Activated T-helper 1 cell treated with anti-CD3 and anti-CD28 coated beads, Interleukin-12 subunit alpha, Interleukin-12 subunit beta, Interleukin-2, Interleukin-4 antibody, amounts not matched to agents 30 ng/mL and 10 ng/mL and 1 ng/mL, durations not matched to agents 14 hours and 24 hours and 36 hours (primary cell): ENCODE data around the gene PPEF1. TPM values are rescaled to one million over a fixed set of nuclear protein-coding genes. Genes with fewer than 3 reads are reported as not detected.
"Not testable (repeated sequence)": the region's sequence is repeated elsewhere in the genome, so short reads cannot be mapped to it uniquely, and the experiment has no call there.

Experiments used
- DNase-seq: peaks from one replicate; pipeline ENCODE4 v3.0.0; 2021; ENCODE audit warnings: low spot score
- H3K27ac Mint-ChIP-seq: one replicate; pipeline ENCODE4 v1.8.0; 2021; ENCODE audit warnings: mild to moderate bottlenecking, mixed read lengths
- H3K27me3 Mint-ChIP-seq: one replicate; pipeline ENCODE4 v1.8.0; 2022; ENCODE audit warnings: mild to moderate bottlenecking, moderate library complexity, mixed read lengths; ENCODE audit not compliant: insufficient read depth
- H3K36me3 Mint-ChIP-seq: one replicate; pipeline ENCODE4 v1.8.0; 2021; ENCODE audit warnings: low read depth, mixed read lengths
- H3K4me1 Mint-ChIP-seq: one replicate; pipeline ENCODE4 v1.8.0; 2021; ENCODE audit warnings: low read depth, mixed read lengths
- H3K4me3 Mint-ChIP-seq: one replicate; pipeline ENCODE4 v1.8.0; 2021; ENCODE audit warnings: mild to moderate bottlenecking, moderate library complexity, mixed read lengths
- H3K9me3 Mint-ChIP-seq: one replicate; pipeline ENCODE4 v1.8.0; 2021; ENCODE audit warnings: mixed read lengths
- intact Hi-C: fragments of 100-400 bp; cut with micrococcal nuclease; formaldehyde crosslinking; loops from one replicate; pipeline ENCODE4 v1.15.1; 2024
- total RNA-seq: library from RNA; stranded (reverse); gene quantifications from 2 replicates; pipeline ENCODE4 v1.2.3, GENCODE V29; 2022

The PPEF1 gene
- total RNA-seq, 1 donor from 2014 or later, result not detected

- Mint-ChIP-seq H3K36me3 (no peaks in the 10 kb centered on the region), H3K4me1 (no peaks in the 10 kb centered on the region), H3K27me3 (no peaks in the 10 kb centered on the region), H3K27ac (no peak overlapping the region), H3K9me3 (no peaks in the 10 kb centered on the region), H3K4me3 (no peak overlapping the region)
- intact Hi-C loops, result no loop called here
- no peak for DNase-seq
These were observed 82.5 kb downstream of the PPEF1 start for GRCh38 chrX:18789916-18790315.

GRCh38 chrX:18792828-18793227, 85.4 kb downstream of the PPEF1 start:
- Mint-ChIP-seq H3K27ac (no peak overlapping the region), H3K36me3 (no peaks in the 10 kb centered on the region), H3K27me3 (no peaks in the 10 kb centered on the region), H3K4me3 (no peak overlapping the region), H3K9me3 (no peaks in the 10 kb centered on the region), H3K4me1 (no peaks in the 10 kb centered on the region)
- intact Hi-C loops, result no loop called here
- DNase-seq, result no peak

GRCh38 chrX:18793601-18794089, 86.2 kb downstream of the PPEF1 start:
- intact Hi-C loops, result no loop called here
- no peak overlapping the region for H3K4me3 Mint-ChIP-seq
- DNase-seq, result no peak
- H3K27ac Mint-ChIP-seq, result no peak overlapping the region
- H3K36me3 Mint-ChIP-seq, result no peaks in the 10 kb centered on the region
- H3K27me3 Mint-ChIP-seq, result no peaks in the 10 kb centered on the region
- H3K9me3 Mint-ChIP-seq, result no peaks in the 10 kb centered on the region
- H3K4me1 Mint-ChIP-seq, result no peaks in the 10 kb centered on the region

GRCh38 chrX:18797141-18797540, 89.7 kb downstream of the PPEF1 start:
- Mint-ChIP-seq H3K4me1 (no peaks in the 10 kb centered on the region), H3K9me3 (no peaks in the 10 kb centered on the region), H3K4me3 (no peak overlapping the region), H3K27me3 (no peaks in the 10 kb centered on the region), H3K27ac (no peak overlapping the region), H3K36me3 (no peaks in the 10 kb centered on the region)
- intact Hi-C loops, result no loop called here
- DNase-seq, result no peak

GRCh38 chrX:18799911-18800310, 92.5 kb downstream of the PPEF1 start:
- no peaks in the 10 kb centered on the region for H3K36me3 Mint-ChIP-seq
- H3K27me3 Mint-ChIP-seq, result no peaks in the 10 kb centered on the region
- H3K4me3 Mint-ChIP-seq, result no peak overlapping the region
- H3K4me1 Mint-ChIP-seq, result no peaks in the 10 kb centered on the region
- intact Hi-C loops, result no loop called here
- H3K9me3 Mint-ChIP-seq, result no peaks in the 10 kb centered on the region
- H3K27ac Mint-ChIP-seq, result no peak overlapping the region
- DNase-seq, result no peak

GRCh38 chrX:18809641-18810040, 102.2 kb downstream of the PPEF1 start:
- Mint-ChIP-seq H3K4me3 (no peak overlapping the region), H3K27me3 (no peaks in the 10 kb centered on the region), H3K4me1 (no peaks in the 10 kb centered on the region), H3K9me3 (no peaks in the 10 kb centered on the region), H3K27ac (no peak overlapping the region), H3K36me3 (no peaks in the 10 kb centered on the region)
- intact Hi-C loops, result no loop called here
- no peak for DNase-seq

- Mint-ChIP-seq H3K9me3 (no peaks in the 10 kb centered on the region), H3K27me3 (no peaks in the 10 kb centered on the region), H3K36me3 (no peaks in the 10 kb centered on the region), H3K27ac (no peak overlapping the region), H3K4me1 (no peaks in the 10 kb centered on the region), H3K4me3 (no peak overlapping the region)
- no peak for DNase-seq
- intact Hi-C loops, result no loop called here
These were observed 103.0 kb downstream of the PPEF1 start for GRCh38 chrX:18810416-18810815.

GRCh38 chrX:18825375-18825774, 117.9 kb downstream of the PPEF1 start:
- intact Hi-C loops, result no loop called here
- no peaks in the 10 kb centered on the region for H3K9me3 Mint-ChIP-seq
- no peaks in the 10 kb centered on the region for H3K27me3 Mint-ChIP-seq

GRCh38 chrX:18828832-18829404, 121.5 kb downstream of the PPEF1 start:
- Mint-ChIP-seq H3K9me3 (no peaks in the 10 kb centered on the region), H3K4me1 (no peaks in the 10 kb centered on the region), H3K27ac (no peak overlapping the region), H3K27me3 (no peaks in the 10 kb centered on the region), H3K36me3 (no peaks in the 10 kb centered on the region), H3K4me3 (no peak overlapping the region)
- DNase-seq, result no peak
- intact Hi-C loops, result no loop called here

More at GRCh38 chrX:18825375-18825774, 117.9 kb downstream of the PPEF1 start:
- DNase-seq, result no peak
- Mint-ChIP-seq H3K4me3 (no peak overlapping the region), H3K27ac (no peak overlapping the region), H3K4me1 (no peaks in the 10 kb centered on the region), H3K36me3 (no peaks in the 10 kb centered on the region)

GRCh38 chrX:18833071-18833731, 125.8 kb downstream of the PPEF1 start:
- intact Hi-C loops, result no loop called here
- no peaks in the 10 kb centered on the region for H3K9me3 Mint-ChIP-seq
- H3K4me3 Mint-ChIP-seq, result no peak overlapping the region
- no peak for DNase-seq
- no peak overlapping the region for H3K27ac Mint-ChIP-seq
- H3K4me1 Mint-ChIP-seq, result no peaks in the 10 kb centered on the region
- H3K27me3 Mint-ChIP-seq, result no peaks in the 10 kb centered on the region
- no peaks in the 10 kb centered on the region for H3K36me3 Mint-ChIP-seq

GRCh38 chrX:18847901-18848300, 140.5 kb downstream of the PPEF1 start:
- intact Hi-C loops, H3K9me3 Mint-ChIP-seq, H3K27me3 Mint-ChIP-seq, H3K4me1 Mint-ChIP-seq, DNase-seq, H3K27ac Mint-ChIP-seq, H3K4me3 Mint-ChIP-seq, H3K36me3 Mint-ChIP-seq: not testable (repeated sequence)

- peaks cover 8% of the 10 kb centered on the region for H3K4me1 Mint-ChIP-seq
- DNase-seq, result no peak
- H3K9me3 Mint-ChIP-seq, result no peaks in the 10 kb centered on the region
- no peak overlapping the region for H3K27ac Mint-ChIP-seq
- no peaks in the 10 kb centered on the region for H3K27me3 Mint-ChIP-seq
- H3K36me3 Mint-ChIP-seq, result no peaks in the 10 kb centered on the region
- intact Hi-C loops, result no loop called here
- no peak overlapping the region for H3K4me3 Mint-ChIP-seq
These were observed 148.6 kb downstream of the PPEF1 start for GRCh38 chrX:18855919-18856644.

GRCh38 chrX:18856645-18856997, 149.2 kb downstream of the PPEF1 start:
- intact Hi-C loops, result no loop called here
- no peaks in the 10 kb centered on the region for H3K36me3 Mint-ChIP-seq
- no peak overlapping the region for H3K4me3 Mint-ChIP-seq
- no peaks in the 10 kb centered on the region for H3K9me3 Mint-ChIP-seq
- peaks cover 8% of the 10 kb centered on the region for H3K4me1 Mint-ChIP-seq
- DNase-seq, result no peak
- no peak overlapping the region for H3K27ac Mint-ChIP-seq
- H3K27me3 Mint-ChIP-seq, result no peaks in the 10 kb centered on the region
